GM18505 (cell line): ENCODE data around the gene SNAI3.

Experiments
- ATAC-seq: cut with Tn5 transposase; IDR thresholded peaks from one replicate; pipeline ENCODE4 v1.9.1; 2021; ENCODE audit not compliant: unreplicated experiment
- POLR2A ChIP-seq: IDR thresholded peaks from 4 replicates; pipeline ENCODE4 v1.6.1; 2011; ENCODE audit warnings: borderline replicate concordance; ENCODE audit not compliant: insufficient read depth, insufficient read length; ENCODE audit errors: extremely low read depth

Gene SNAI3

DNA sequence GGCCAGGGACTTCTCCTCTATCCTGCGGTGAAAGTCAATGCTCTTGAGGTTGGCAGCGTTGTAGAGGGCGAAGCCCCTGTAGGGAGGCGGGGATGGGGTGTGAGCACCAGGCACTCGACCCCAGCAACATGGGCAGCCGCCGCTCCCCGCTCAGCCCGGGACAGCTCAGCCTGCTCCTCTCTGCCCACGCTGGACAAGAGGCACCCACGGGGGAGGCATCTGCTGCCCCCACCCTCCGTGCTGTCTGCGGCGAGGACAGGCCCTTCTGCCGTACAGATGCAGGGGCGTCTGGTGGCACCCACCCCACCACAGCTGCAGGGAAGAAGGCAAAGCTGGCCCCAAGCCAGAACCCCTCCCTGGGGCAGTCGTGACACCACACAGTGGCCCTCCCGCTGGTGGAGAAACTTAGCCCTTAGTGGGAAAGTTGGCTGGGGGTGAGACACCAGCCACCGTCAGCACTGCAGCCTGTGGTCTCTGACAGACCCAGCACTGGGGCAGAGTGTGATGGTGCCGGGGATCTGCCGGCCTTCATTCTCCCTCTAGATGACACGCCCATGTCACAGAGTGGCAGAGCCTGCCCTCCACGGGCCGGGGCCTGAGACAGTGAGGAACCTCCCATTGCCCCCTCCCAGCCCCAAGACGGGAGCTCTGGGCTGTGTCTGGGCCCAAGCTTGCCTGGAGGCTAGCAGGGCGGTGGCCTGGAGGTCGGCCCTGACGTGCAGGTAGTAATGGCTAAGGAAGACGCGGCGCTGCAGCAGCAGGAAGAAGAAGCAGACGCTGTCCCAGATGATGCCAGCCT, 39.5 kb upstream of the SNAI3 start:
- no peak for ATAC-seq
- no peak for TF ChIP-seq POLR2A

DNA sequence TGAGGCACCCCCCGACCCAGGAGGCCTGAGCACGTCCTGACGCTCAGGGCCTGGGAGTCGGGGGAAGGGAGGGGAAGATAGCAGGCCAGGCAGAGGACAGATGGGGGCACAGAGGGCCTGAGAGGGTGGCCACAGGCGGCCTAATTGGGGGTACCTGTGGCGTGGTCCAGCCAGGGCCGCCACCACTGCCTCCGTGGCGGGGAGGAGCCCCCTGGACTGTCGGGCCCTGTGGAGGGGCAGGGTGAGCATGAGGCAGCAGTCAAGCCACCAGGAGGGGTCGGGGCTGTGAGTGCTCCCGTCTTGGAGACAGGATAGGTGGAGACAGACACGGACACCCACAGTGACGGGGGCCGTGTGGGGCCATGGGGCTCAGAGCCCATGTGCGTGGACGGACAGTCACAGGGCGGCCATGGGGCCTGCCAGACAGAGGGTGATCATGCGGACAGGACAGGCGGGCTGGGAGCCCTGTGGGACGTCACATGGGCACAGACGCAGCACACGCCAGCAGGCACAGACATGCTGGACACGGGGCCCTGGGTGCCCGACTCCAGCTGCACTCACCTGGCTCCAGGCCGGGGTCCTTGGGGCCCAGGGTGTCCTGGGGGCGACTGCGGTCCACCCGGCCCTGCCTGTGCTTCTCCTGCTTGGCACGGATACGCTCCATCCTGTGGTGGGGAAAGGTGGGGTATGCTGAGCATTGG, 38.7 kb upstream of the SNAI3 start:
- TF ChIP-seq POLR2A: no peak
- ATAC-seq: no peak

DNA sequence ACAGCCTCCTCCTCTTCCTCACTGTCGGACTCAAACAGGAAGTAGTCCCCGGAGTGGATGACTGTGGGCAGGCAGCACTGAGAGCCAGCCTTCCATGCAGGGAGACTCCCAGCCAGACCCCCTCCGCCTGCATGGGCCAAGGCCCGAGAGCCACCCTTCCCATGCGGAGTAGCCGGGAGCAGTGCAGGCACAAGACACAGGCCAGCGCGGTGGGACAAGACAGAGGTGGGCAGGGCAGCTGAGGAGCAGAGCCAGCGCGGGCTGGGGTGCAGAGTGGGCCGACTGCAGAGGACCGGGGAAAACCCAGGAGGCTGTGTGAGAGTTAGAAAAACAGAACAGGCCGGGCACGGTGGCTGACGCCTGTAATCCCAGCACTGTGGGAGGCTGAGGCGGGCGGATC, 37.6 kb upstream of the SNAI3 start:
- TF ChIP-seq POLR2A: no peak
- no peak for ATAC-seq

- no peak for TF ChIP-seq POLR2A
- no peak for ATAC-seq
Observed at GRCh38 chr16:88723507-88723887, 37.2 kb upstream of the SNAI3 start.

DNA sequence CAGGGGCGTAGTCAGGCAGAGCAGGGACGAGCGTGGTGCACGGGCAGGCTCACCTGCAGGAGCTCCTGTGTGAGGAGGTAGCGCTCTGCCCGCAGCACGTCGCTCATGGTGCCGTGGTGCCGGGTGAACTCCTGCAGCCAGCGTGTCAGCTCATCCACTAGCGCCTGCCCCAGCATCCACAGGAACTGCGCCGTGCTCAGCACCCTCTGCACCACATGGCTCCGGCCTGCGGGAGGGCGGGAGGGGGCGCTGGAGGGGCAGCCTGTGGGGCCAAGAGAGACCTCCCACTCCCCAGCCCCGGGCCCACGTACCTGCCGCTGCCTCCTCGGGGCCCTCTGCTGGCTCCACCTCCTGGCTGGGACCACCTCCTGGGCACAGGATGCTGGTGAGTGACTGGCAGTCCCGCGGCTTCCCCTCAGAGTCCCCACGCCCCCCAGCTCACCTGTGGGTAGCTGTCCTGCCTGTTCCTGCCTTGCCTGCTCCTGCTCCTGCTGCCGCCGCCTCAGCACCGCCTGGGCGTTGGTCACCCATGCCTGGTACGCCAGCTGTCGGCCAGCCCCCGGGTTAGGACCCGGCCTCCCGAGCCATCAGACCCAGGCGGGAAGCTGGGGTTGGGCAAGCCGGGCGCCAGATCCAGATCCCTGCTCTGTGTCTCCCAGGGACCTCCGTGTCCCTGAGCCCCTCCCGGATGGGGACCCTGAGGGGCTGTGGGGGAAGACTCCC, 36.6 kb upstream of the SNAI3 start:
- no peak for ATAC-seq
- no peak for TF ChIP-seq POLR2A

- no peak for ATAC-seq
- TF ChIP-seq POLR2A: no peak
Observed at GRCh38 chr16:88721815-88722755, 35.8 kb upstream of the SNAI3 start.

DNA sequence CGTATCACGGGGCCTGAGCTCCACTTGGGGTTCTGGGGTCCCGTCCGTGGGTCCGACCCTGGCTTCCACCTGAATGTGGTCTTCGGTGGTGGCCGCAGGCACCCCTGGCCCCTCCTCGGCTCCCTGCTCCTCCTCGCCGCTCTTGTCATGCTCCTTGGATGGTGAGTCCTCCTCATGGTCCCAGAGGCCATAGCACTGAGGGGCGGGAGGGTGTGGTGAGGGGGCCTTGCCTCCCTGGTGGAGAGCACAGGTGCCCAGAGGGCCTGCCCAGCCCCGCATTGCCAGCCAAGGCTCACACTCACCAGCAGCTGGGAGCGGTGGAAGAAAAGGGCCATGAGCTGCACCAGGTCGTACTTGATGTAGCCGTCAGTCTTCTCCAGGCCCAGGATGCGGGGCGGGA, 34.9 kb upstream of the SNAI3 start:
- ATAC-seq: no peak
- TF ChIP-seq POLR2A: no peak

DNA sequence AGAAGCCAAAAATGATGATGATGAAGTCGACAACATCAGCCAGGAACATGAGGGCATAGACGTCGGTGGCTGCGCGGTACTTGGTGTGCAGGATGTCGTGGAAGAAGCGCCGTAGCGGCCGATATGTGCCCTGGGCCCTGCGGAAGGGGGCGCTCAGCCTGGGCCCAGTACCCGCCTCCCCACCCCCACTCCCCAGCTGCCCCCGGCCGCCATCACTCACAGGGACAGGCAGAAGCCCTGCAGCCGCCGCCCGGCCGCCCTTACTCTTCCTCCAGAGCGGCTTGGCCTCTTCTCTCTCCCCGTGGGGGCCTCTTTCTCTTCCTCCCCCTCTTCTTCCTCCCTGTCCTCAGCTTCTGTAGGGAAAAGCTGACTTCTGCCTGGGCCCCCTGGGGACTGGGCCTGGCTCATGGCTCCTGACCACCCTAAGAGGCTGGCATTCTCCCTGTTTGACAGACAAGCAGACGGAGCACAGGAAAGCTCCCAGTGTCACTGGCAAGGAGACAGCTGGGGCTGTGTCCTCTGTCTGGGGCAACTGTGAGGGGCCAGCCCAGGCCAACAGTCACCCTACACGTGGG, 34.2 kb upstream of the SNAI3 start:
- TF ChIP-seq POLR2A: no peak
- no peak for ATAC-seq

DNA sequence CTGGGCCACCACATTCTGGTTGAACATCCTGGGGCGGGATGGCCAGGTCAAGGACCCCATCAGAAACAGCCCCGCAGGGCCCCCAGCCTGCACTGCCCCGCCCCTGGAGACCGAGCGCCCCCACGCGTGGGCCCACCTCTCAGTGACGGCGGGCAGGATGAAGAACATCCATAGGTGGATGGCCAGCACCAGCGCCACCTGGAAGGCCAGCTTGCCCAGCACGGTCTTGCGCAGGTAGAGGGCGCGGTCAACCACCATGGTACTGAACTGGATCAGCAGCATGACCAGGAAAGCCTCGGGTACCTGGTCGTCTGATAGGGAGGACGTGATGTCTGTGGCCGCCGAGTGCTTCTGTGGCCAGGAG, 33.6 kb upstream of the SNAI3 start:
- TF ChIP-seq POLR2A: no peak
- no peak for ATAC-seq

GRCh38 chr16:88719267-88719932, 33.1 kb upstream of the SNAI3 start:
- no peak for TF ChIP-seq POLR2A
- ATAC-seq: no peak

- no peak for ATAC-seq
- TF ChIP-seq POLR2A: no peak
Observed at GRCh38 chr16:88718178-88718577, 31.9 kb upstream of the SNAI3 start.

DNA sequence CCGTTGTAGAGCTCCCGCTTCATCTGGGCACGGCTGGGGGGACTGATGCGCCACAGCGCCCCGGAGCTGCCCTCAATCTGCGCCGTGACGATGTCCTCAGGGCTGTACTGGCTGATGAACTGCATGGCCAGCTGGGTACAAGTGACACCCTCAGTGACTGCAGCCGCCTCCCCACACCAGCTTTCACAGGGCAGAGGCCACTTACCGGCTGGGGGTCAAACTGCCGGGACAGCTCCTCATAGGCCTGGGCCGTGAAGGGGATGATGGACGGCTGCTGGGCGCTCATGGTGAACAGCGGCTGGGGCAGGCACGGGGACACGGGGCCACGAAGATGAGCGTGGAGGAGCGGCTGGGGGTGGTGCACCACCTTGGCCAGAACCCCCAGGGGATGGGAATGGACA, 30.3 kb upstream of the SNAI3 start:
- no peak for ATAC-seq
- no peak for TF ChIP-seq POLR2A
